HEK293 (cell line): ENCODE data around the gene SLC17A9.

Source experiments
- ATF2 ChIP-seq: fragments of 450-650 bp; formaldehyde crosslinking; IDR thresholded peaks from 2 replicates; pipeline ENCODE4 v1.5.1; 2016; ENCODE audit warnings: missing biosample characterization, missing genetic modification characterization, low read depth
- CTCF ChIP-seq: fragments of 450-650 bp; formaldehyde crosslinking; IDR thresholded peaks from 2 replicates; pipeline ENCODE4 v1.5.1; 2016; ENCODE audit warnings: missing biosample characterization, missing genetic modification characterization
- REST ChIP-seq: fragments of 450-650 bp; formaldehyde crosslinking; IDR thresholded peaks from 2 replicates; pipeline ENCODE4 v1.5.1; 2016; ENCODE audit warnings: missing biosample characterization, missing genetic modification characterization
- ZBTB20 ChIP-seq: fragments of 450-650 bp; formaldehyde crosslinking; IDR thresholded peaks from 2 replicates; pipeline ENCODE4 v1.5.1; 2016; ENCODE audit warnings: missing biosample characterization, missing genetic modification characterization
- ZBTB49 ChIP-seq: fragments of 450-650 bp; formaldehyde crosslinking; IDR thresholded peaks from 2 replicates; pipeline ENCODE4 v1.5.1; 2016; ENCODE audit warnings: missing biosample characterization, missing genetic modification characterization, low read depth
- ZNF121 ChIP-seq: fragments of 450-650 bp; formaldehyde crosslinking; IDR thresholded peaks from 2 replicates; pipeline ENCODE4 v1.5.1; 2016; ENCODE audit warnings: missing biosample characterization, missing genetic modification characterization
- ZNF148 ChIP-seq: fragments of 450-650 bp; formaldehyde crosslinking; IDR thresholded peaks from 2 replicates; pipeline ENCODE4 v1.5.0; 2017; ENCODE audit warnings: missing biosample characterization, missing genetic modification characterization, borderline replicate concordance
- ZNF155 ChIP-seq: fragments of 450-650 bp; formaldehyde crosslinking; IDR thresholded peaks from 2 replicates; pipeline ENCODE4 v1.5.1; 2016; ENCODE audit warnings: missing biosample characterization, missing genetic modification characterization
- ZNF266 ChIP-seq: fragments of 450-650 bp; formaldehyde crosslinking; IDR thresholded peaks from 2 replicates; pipeline ENCODE4 v1.5.1; 2016; ENCODE audit warnings: missing biosample characterization, missing genetic modification characterization, low read depth
- ZNF335 ChIP-seq: fragments of 450-650 bp; formaldehyde crosslinking; conservative IDR thresholded peaks from 2 replicates; pipeline ENCODE4 v1.5.1; 2016; ENCODE audit warnings: missing biosample characterization, missing genetic modification characterization
- ZNF610 ChIP-seq: fragments of 450-650 bp; formaldehyde crosslinking; IDR thresholded peaks from 2 replicates; pipeline ENCODE4 v1.5.1; 2016; ENCODE audit warnings: missing biosample characterization, missing genetic modification characterization, borderline replicate concordance
- ZNF645 ChIP-seq: fragments of 450-650 bp; formaldehyde crosslinking; IDR thresholded peaks from 2 replicates; pipeline ENCODE4; 2016; ENCODE audit warnings: missing biosample characterization, missing genetic modification characterization
- ZNF837 ChIP-seq: fragments of 450-650 bp; formaldehyde crosslinking; IDR thresholded peaks from 2 replicates; pipeline ENCODE4 v1.5.1; 2016; ENCODE audit warnings: missing biosample characterization, missing genetic modification characterization

GRCh38 chr20:62967628-62968351 is 15.3 kb downstream of the SLC17A9 start:
- TF ChIP-seq ZNF610 (tag by site-specific recombination) (no peak), ATF2 (no peak), ZNF645 (tag by site-specific recombination) (no peak), ZNF266 (tag by site-specific recombination) (no peak), CTCF (tag by site-specific recombination) (no peak), ZNF335 (no peak), ZNF121 (tag by site-specific recombination) (no peak), ZNF155 (tag by site-specific recombination) (no peak), ZBTB20 (tag by site-specific recombination) (no peak), ZBTB49 (tag by site-specific recombination) (no peak), ZNF837 (tag by site-specific recombination) (no peak), REST (tag by site-specific recombination) (no peak), ZNF148 (no peak)
